OCI-LY7 (cell line): ENCODE results near the gene TRMT44. TPM values are rescaled to one million over a fixed set of nuclear protein-coding genes. Genes with fewer than 3 reads are reported as not detected.

Source experiments
- BruUV-seq: library from RNA; stranded (reverse); fragments of 400-500 nt; replicated peaks from 2 replicates; lab custom pipeline; 2021; lab: Mats Ljungman, UMichigan
- CTCF ChIA-PET: fragments of 300-600 bp; sonication (Branson Sonifier 250); formaldehyde crosslinking; loops from one replicate; lab custom pipeline; 2022; ENCODE audit warnings: antibody characterized with exemption; ENCODE audit not compliant: unreplicated experiment; lab: Charles Lee
- POLR2A ChIA-PET: fragments of 300-600 bp; sonication (Branson Sonifier 250); formaldehyde crosslinking; loops from one replicate; lab custom pipeline; 2022; ENCODE audit warnings: antibody characterized with exemption; lab: Charles Lee
- DNase-seq: peaks from one replicate; pipeline ENCODE4 v3.0.0-alpha.2; 2015; ENCODE audit warnings: low spot score
- H2AFZ ChIP-seq: fragments of 200-600 bp; sonication (generic), shearing (Covaris generic); 2 replicates; pipeline ENCODE4 v1.6.1; 2014; ENCODE audit warnings: mild to moderate bottlenecking, antibody characterized with exemption, low read length, moderate library complexity
- H3K27ac ChIP-seq: fragments of 200-600 bp; sonication (generic); 2 replicates; pipeline ENCODE4 v1.5.1; 2014; ENCODE audit warnings: mixed run types, low read depth, mild to moderate bottlenecking, moderate library complexity, low read length, inconsistent platforms; ENCODE audit not compliant: poor library complexity, severe bottlenecking
- H3K36me3 ChIP-seq: fragments of 200-600 bp; sonication (generic); 2 replicates; pipeline ENCODE4 v1.6.1; 2014; ENCODE audit warnings: mild to moderate bottlenecking, antibody characterized with exemption, low read length, moderate library complexity, mixed read lengths; ENCODE audit not compliant: insufficient read depth
- H3K4me1 ChIP-seq: fragments of 200-600 bp; sonication (generic); 2 replicates; pipeline ENCODE4 v1.5.1; 2014; ENCODE audit warnings: mild to moderate bottlenecking, low read length; ENCODE audit not compliant: insufficient read depth, poor library complexity, severe bottlenecking
- H3K4me2 ChIP-seq: fragments of 200-600 bp; sonication (generic); 2 replicates; pipeline ENCODE4 v1.6.1; 2014; ENCODE audit warnings: mild to moderate bottlenecking, low read length
- H3K4me3 ChIP-seq: fragments of 200-600 bp; sonication (generic); 2 replicates; pipeline ENCODE4 v1.5.1; 2014; ENCODE audit warnings: mild to moderate bottlenecking, low read depth, low read length; ENCODE audit not compliant: poor library complexity, severe bottlenecking
- H3K79me2 ChIP-seq: fragments of 200-600 bp; sonication (generic); 2 replicates; pipeline ENCODE4 v1.6.1; 2016; ENCODE audit warnings: low read depth, mild to moderate bottlenecking, low read length, moderate library complexity, mixed read lengths; ENCODE audit not compliant: insufficient read depth
- H3K9me2 ChIP-seq: fragments of 200-600 bp; sonication (generic); 2 replicates; pipeline ENCODE4 v1.6.1; 2016; ENCODE audit warnings: mild to moderate bottlenecking, low read length, mixed read lengths; ENCODE audit not compliant: insufficient read depth
- H3K9me3 ChIP-seq: fragments of 200-600 bp; sonication (generic); 2 replicates; pipeline ENCODE4 v1.6.1; 2014; ENCODE audit warnings: mild to moderate bottlenecking, mixed run types, low read length, mixed read lengths
- H4K20me1 ChIP-seq: fragments of 200-600 bp; sonication (generic); 2 replicates; pipeline ENCODE4 v1.6.1; 2014; ENCODE audit warnings: mild to moderate bottlenecking, antibody characterized with exemption, low read length, moderate library complexity, mixed read lengths; ENCODE audit not compliant: insufficient read depth
- EZH2phosphoT487 ChIP-seq: fragments of 200-600 bp; sonication (generic); IDR thresholded peaks from 2 replicates; pipeline ENCODE4 v1.6.1; 2018; ENCODE audit warnings: low read depth, borderline replicate concordance, mild to moderate bottlenecking, mixed run types, antibody characterized with exemption, low read length, moderate library complexity, mixed read lengths
- intact Hi-C: fragments of 100-400 bp; cut with micrococcal nuclease; formaldehyde crosslinking; loops from one replicate; pipeline ENCODE4 v1.10.0; 2022; ENCODE audit not compliant: unreplicated experiment
- total RNA-seq, 2 experiments: library from RNA; depleted of rRNA in 1 of 2; stranded (reverse); fragments of >200 nt in 1 of 2; shearing (Covaris generic) in 1 of 2; gene quantifications; 2 replicates each; pipeline ENCODE4 v1.2.3, GENCODE V29; 2014 to 2022
- TF ChIP-seq, protein P1 (sequence below): fragments of 200-600 bp; sonication (generic); conservative IDR thresholded peaks from 2 replicates; pipeline ENCODE4 v1.5.1; 2014; ENCODE audit warnings: mild to moderate bottlenecking, antibody characterized with exemption, low read length, moderate library complexity, mixed read lengths

Gene TRMT44
- total RNA-seq, 2 experiments from 2014 or later, result 23.0 to 28.3 TPM

DNA sequence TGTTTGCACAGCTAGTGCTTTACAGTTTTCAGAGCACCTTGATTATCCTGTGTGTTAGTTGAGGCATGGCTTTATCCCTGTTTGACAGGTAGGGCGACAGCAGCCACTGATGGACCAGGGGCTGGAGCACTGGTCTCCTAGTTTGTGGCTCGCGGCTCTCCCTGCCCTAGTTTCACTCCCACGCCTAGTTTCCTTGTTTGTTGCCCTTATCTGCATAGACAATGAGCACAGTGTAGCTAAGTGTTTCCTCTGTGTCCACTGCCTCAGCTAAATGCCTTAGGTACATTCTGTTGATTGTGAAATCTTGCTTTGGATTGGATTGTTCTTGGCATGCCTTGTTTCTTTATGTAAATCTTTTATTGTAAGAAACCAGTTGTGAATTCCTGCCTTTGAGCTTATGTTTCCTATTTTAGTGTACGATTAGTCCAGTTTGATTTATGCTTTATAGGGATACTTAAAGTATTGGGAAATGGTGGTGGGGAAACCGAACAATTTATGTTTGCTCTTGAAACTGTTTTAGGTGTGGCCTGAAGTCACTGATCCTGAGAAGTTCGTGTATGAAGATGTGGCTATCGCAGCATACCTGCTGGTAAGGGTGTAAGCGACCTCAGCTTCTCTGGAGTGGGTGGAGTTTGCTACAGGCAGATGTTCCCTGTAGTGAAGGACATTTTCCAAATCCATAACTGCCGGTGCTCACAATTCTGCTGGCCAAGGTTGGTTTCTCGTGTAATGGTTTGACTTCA is 11.0 kb downstream of the TRMT44 start:
- H3K27ac ChIP-seq, result no peak overlapping the region
- ChIA-PET POLR2A (interaction anchor here (0.9 kb wide), 1 partner anchor 11 kb away, joined by 3 read pairs; the partner anchor contains the start of genes ACOX3 and TRMT44), CTCF (no interaction called here)
- no peak overlapping the region for H2AFZ ChIP-seq
- H3K4me1 ChIP-seq, result no peaks in the 10 kb centered on the region
- H3K9me3 ChIP-seq, result no peaks in the 10 kb centered on the region
- no peak overlapping the region for H3K4me2 ChIP-seq
- H4K20me1 ChIP-seq, result no peaks in the 10 kb centered on the region
- intact Hi-C loops, result no loop called here
- no peak for TF ChIP-seq EZH2phosphoT487
- TF ChIP-seq, protein P1, sequence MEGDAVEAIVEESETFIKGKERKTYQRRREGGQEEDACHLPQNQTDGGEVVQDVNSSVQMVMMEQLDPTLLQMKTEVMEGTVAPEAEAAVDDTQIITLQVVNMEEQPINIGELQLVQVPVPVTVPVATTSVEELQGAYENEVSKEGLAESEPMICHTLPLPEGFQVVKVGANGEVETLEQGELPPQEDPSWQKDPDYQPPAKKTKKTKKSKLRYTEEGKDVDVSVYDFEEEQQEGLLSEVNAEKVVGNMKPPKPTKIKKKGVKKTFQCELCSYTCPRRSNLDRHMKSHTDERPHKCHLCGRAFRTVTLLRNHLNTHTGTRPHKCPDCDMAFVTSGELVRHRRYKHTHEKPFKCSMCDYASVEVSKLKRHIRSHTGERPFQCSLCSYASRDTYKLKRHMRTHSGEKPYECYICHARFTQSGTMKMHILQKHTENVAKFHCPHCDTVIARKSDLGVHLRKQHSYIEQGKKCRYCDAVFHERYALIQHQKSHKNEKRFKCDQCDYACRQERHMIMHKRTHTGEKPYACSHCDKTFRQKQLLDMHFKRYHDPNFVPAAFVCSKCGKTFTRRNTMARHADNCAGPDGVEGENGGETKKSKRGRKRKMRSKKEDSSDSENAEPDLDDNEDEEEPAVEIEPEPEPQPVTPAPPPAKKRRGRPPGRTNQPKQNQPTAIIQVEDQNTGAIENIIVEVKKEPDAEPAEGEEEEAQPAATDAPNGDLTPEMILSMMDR, result no peak
- H3K4me3 ChIP-seq, result no peak overlapping the region
- H3K9me2 ChIP-seq, result no peaks in the 10 kb centered on the region
- peaks cover 94% of the 10 kb centered on the region for H3K36me3 ChIP-seq
- no TSS peak for BruUV-seq
- no peak for DNase-seq
- no peaks in the 10 kb centered on the region for H3K79me2 ChIP-seq

DNA sequence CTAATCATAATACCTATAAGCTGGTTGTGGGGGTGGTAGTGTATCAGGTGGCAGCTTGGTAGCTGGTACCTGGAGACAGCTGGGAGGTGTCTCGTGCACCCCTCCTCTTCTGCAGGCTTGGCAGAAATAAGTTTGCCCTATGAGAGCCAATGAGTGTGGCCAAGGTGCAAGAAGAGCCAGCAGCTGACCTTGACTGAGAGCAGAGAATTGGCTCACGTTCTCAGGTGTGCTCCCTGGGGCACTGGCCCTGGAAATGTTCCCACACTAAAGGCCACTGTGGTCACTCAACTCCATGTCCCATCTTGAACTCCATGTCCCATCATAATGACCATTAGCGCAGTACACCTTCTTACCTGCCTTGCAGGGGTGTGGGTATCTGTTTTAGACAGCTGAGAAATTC is 13.4 kb downstream of the TRMT44 start:
- ChIA-PET POLR2A (no interaction called here), CTCF (interaction anchor here (0.6 kb wide), 1 partner anchor 9 kb away, joined by 3 read pairs; no protein-coding TSS in a partner anchor)
- H3K27ac ChIP-seq, result no peak overlapping the region

More for the DNA sequence above, 13.4 kb downstream of the TRMT44 start:
- no peaks in the 10 kb centered on the region for H3K79me2 ChIP-seq
- no TSS peak for BruUV-seq
- H3K4me2 ChIP-seq, result no peak overlapping the region
- no peak for DNase-seq
- H3K36me3 ChIP-seq, result peaks cover 88% of the 10 kb centered on the region
- intact Hi-C loops, result no loop called here
- no peak for TF ChIP-seq EZH2phosphoT487
- TF ChIP-seq, protein P1, result no peak
- no peaks in the 10 kb centered on the region for H3K4me1 ChIP-seq
- no peaks in the 10 kb centered on the region for H3K9me3 ChIP-seq
- H3K9me2 ChIP-seq, result no peaks in the 10 kb centered on the region
- no peak overlapping the region for H2AFZ ChIP-seq
- no peaks in the 10 kb centered on the region for H4K20me1 ChIP-seq
- H3K4me3 ChIP-seq, result no peak overlapping the region
